Panc1 (cell line): Measurements from ENCODE around the gene CEACAM3. TPM values are rescaled to one million over a fixed set of nuclear protein-coding genes. Genes with fewer than 3 reads are reported as not detected.

Source experiments
- ATAC-seq: fragments of 200-7000 bp; cut with Tn5 transposase; 2 replicates; pipeline ENCODE4 v1.9.1; 2020; ENCODE audit warnings: mild to moderate bottlenecking, moderate library complexity
- BruUV-seq: library from RNA; stranded (reverse); fragments of 400-500 nt; replicated peaks from 2 replicates; lab custom pipeline; 2021; lab: Mats Ljungman, UMichigan
- CTCF ChIA-PET: fragments of 300-600 bp; sonication (Branson Sonifier 250); formaldehyde crosslinking; loops from one replicate; lab custom pipeline; 2022; ENCODE audit warnings: antibody characterized with exemption; lab: Charles Lee
- POLR2A ChIA-PET: fragments of 300-600 bp; sonication (Branson Sonifier 250); formaldehyde crosslinking; loops from one replicate; lab custom pipeline; 2022; ENCODE audit warnings: antibody characterized with exemption; lab: Charles Lee
- DNase-seq: peaks from one replicate; pipeline ENCODE4 v3.0.0-alpha.2; 2010; ENCODE audit warnings: low read depth, low spot score
- H3K27ac ChIP-seq: 2 replicates; pipeline ENCODE4 v1.5.1; 2011; ENCODE audit warnings: mild to moderate bottlenecking, low read length, inconsistent platforms
- H3K27me3 ChIP-seq: fragments of 200-500 bp; sonication (Bioruptor generic); 2 replicates; pipeline ENCODE4 v1.6.0; 2014; ENCODE audit warnings: low read length, inconsistent platforms; ENCODE audit not compliant: control insufficient read depth, insufficient read depth
- H3K36me3 ChIP-seq: fragments of 200-500 bp; sonication (Bioruptor generic); 2 replicates; pipeline ENCODE4 v1.5.1; 2014; ENCODE audit warnings: inconsistent platforms, mild to moderate bottlenecking, low read length, moderate library complexity; ENCODE audit not compliant: control insufficient read depth, insufficient read depth
- H3K4me1 ChIP-seq: 2 replicates; pipeline ENCODE4 v1.5.1; 2011; ENCODE audit warnings: inconsistent platforms, mild to moderate bottlenecking, low read length, moderate library complexity; ENCODE audit not compliant: control insufficient read depth, insufficient read depth
- H3K4me3 ChIP-seq, 2 experiments: 2 replicates each; pipeline ENCODE4 v1.5.1; 2011 to 2012; ENCODE audit warnings: low read depth in 2 of 2, low read length in 2 of 2, mild to moderate bottlenecking in 2 of 2, inconsistent platforms in 1 of 2, moderate library complexity in 1 of 2
- H3K9me3 ChIP-seq: fragments of 200-500 bp; sonication (Bioruptor generic); 2 replicates; pipeline ENCODE4 v1.5.1; 2014; ENCODE audit warnings: low read depth, mild to moderate bottlenecking, inconsistent platforms, low read length, moderate library complexity; ENCODE audit not compliant: control insufficient read depth, insufficient read depth
- CTCF ChIP-seq: fragments of 450-650 bp; IDR thresholded peaks from 2 replicates; pipeline ENCODE4 v1.5.1; 2017; ENCODE audit warnings: mild to moderate bottlenecking
- POLR2AphosphoS5 ChIP-seq: IDR thresholded peaks from 2 replicates; pipeline ENCODE4 v1.6.1; 2012; ENCODE audit warnings: mild to moderate bottlenecking, low read depth, low read length, moderate library complexity
- REST ChIP-seq, 2 experiments: IDR thresholded peaks; 2 replicates each; pipeline ENCODE4 v1.6.1; 2011 to 2012; ENCODE audit warnings: low read depth in 2 of 2, control low read depth in 1 of 2, low read length in 1 of 2, mild to moderate bottlenecking in 1 of 2, moderate library complexity in 1 of 2; ENCODE audit not compliant: insufficient read depth in 1 of 2
- SIN3A ChIP-seq: IDR thresholded peaks from 2 replicates; pipeline ENCODE4 v1.6.1; 2012; ENCODE audit warnings: low read depth, mild to moderate bottlenecking, low read length, moderate library complexity, borderline replicate concordance; ENCODE audit not compliant: insufficient read depth
- TCF7L2 ChIP-seq: IDR thresholded peaks from 2 replicates; pipeline ENCODE4 v1.6.1; 2011; ENCODE audit warnings: mild to moderate bottlenecking, low read depth, low read length, inconsistent platforms
- in situ Hi-C: cut with HindIII; loops from 2 replicates; pipeline ENCODE4 v1.10.0; 2016; ENCODE audit warnings: low sequenced_read_pairs, low pct_unique_long_range_greater_than_20kb
- intact Hi-C: fragments of 100-400 bp; cut with micrococcal nuclease; formaldehyde crosslinking; loops from one replicate; pipeline ENCODE4 v1.10.0; 2022; ENCODE audit not compliant: unreplicated experiment
- total RNA-seq: library from RNA; stranded (reverse); gene quantifications from one replicate; pipeline ENCODE4 v1.2.1, GENCODE V29; 2021; ENCODE audit not compliant: unreplicated experiment

CEACAM3 gene
- total RNA-seq, 1 experiment from 2014 or later, result not detected

- no peaks in the 10 kb centered on the region for H3K27me3 ChIP-seq
- in situ Hi-C loops, result no loop called here
Measured at GRCh38 chr19:41804336-41804735, 7.9 kb downstream of the CEACAM3 start.

GRCh38 chr19:41807176-41807575, 10.8 kb downstream of the CEACAM3 start:
- Histone ChIP-seq H3K36me3 (no peaks in the 10 kb centered on the region), H3K4me1 (no peaks in the 10 kb centered on the region), H3K9me3 (no peaks in the 10 kb centered on the region), H3K27me3 (no peaks in the 10 kb centered on the region), H3K4me3 (no peak overlapping the region), H3K27ac (no peak overlapping the region)
- no peak for DNase-seq
- intact Hi-C loops (no loop called here), in situ Hi-C loops (no loop called here)
- ChIA-PET CTCF (no interaction called here), POLR2A (no interaction called here)
- no TSS peak for BruUV-seq
- ATAC-seq, result no peak
- TF ChIP-seq SIN3A (no peak), REST (IDR thresholded peaks at IDR 0.05; ENCODE audit: insufficient read depth in 1 of 2, low read depth in 2 of 2, low read length in 1 of 2) (no peak), TCF7L2 (no peak), CTCF (no peak), POLR2AphosphoS5 (no peak)

More at GRCh38 chr19:41804336-41804735, 7.9 kb downstream of the CEACAM3 start:
- Histone ChIP-seq H3K27ac (no peak overlapping the region), H3K4me1 (no peaks in the 10 kb centered on the region), H3K36me3 (no peaks in the 10 kb centered on the region), H3K9me3 (no peaks in the 10 kb centered on the region), H3K4me3 (no peak overlapping the region)
- ChIA-PET POLR2A (interaction anchor here (0.7 kb wide), 1 partner anchor 432 kb away, joined by 4 read pairs; no protein-coding TSS in a partner anchor), CTCF (no interaction called here)
- BruUV-seq, result no TSS peak
- DNase-seq (no peak), ATAC-seq (no peak)
- intact Hi-C loops, result no loop called here
- no peak for TF ChIP-seq REST (IDR thresholded peaks at IDR 0.05; ENCODE audit: insufficient read depth in 1 of 2, low read depth in 2 of 2, low read length in 1 of 2)
- TF ChIP-seq TCF7L2, result no peak
- no peak for TF ChIP-seq SIN3A
